Spleen (tissue), 7 donors: ENCODE measurements around the gene RBM8A.

Experiments
- CTCF ChIP-seq, 11 experiments: fragments of 200-600 bp in 7 of 11; fragments of 450-650 bp in 4 of 11; sonication (generic) in 4 of 11; IDR thresholded peaks in 8 of 11; conservative IDR thresholded peaks in 3 of 11; 1 replicate in 7 of 11; 2 replicates in 4 of 11; pipeline versions ENCODE4 v1.4.0 to v1.8.0; 2016 to 2021; ENCODE audit warnings: antibody characterized with exemption in 11 of 11, inconsistent platforms in 4 of 11, mild to moderate bottlenecking in 1 of 11
- POLR2AphosphoS5 ChIP-seq, 3 donors: sonication (generic); formaldehyde crosslinking; IDR thresholded peaks; one replicate each; pipeline ENCODE4 v1.5.1; 2017; ENCODE audit warnings: antibody characterized with exemption in 3 of 3
- donor health status: DM: no; HTN: no; CAD: no; lungs with moderate emphysema.
- donor health status: DM: no; HTN: no; CAD: no.
- donor health status: DM: no; HTN: no; CAD: no.

- no peak for TF ChIP-seq CTCF (IDR thresholded peaks at IDR 0.05 in 8 of 11, conservative IDR thresholded peaks at IDR 0.05 in 3 of 11)
- TF ChIP-seq POLR2AphosphoS5 (IDR thresholded peaks at IDR 0.05), result no peak
Observed at GRCh38 chr1:145891143-145891542, 36.1 kb downstream of the RBM8A start.
